ENCODE measurements around the gene RHBG. TPM values are rescaled to one million over a fixed set of nuclear protein-coding genes. Genes with fewer than 3 reads are reported as not detected.

Gene RHBG
- total RNA-seq, 2 experiments from 2014 or later: not detected

DNA sequence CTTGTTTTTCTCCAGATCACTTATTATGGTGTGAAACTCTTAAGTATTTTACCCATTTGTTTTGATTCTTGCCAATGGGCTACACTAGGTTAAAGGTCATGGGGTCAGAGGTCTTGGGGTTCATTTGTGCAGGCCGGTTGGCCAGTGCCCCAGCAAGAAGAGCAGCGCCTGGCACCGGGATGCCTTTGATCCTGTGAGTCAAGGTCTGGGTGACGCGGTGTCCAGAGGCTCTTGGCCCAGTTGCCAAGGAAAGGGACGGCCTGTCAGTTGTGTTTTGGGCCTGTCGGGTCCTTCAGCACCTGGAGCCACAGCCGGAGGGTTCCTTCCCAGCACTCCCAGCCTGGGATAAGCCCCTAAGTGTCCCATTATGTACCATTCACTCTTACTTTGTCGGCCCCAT lies 25.1 kb downstream of the RHBG start:
- Mint-ChIP-seq H3K9me3 (no peaks in the 10 kb centered on the region), H3K36me3 (no peaks in the 10 kb centered on the region), H3K27me3 (peaks cover 22% of the 10 kb centered on the region), H3K4me1 (no peaks in the 10 kb centered on the region), H3K4me3 (no peak overlapping the region), H3K27ac (no peak overlapping the region)
- POLR2A ChIA-PET: interaction anchor here (1.4 kb wide), 1 partner anchor 8 kb away, joined by 4 read pairs; no protein-coding TSS in a partner anchor
- DNase-seq (no peak), ATAC-seq (ENCODE audit: low read depth) (no peak)

DNA sequence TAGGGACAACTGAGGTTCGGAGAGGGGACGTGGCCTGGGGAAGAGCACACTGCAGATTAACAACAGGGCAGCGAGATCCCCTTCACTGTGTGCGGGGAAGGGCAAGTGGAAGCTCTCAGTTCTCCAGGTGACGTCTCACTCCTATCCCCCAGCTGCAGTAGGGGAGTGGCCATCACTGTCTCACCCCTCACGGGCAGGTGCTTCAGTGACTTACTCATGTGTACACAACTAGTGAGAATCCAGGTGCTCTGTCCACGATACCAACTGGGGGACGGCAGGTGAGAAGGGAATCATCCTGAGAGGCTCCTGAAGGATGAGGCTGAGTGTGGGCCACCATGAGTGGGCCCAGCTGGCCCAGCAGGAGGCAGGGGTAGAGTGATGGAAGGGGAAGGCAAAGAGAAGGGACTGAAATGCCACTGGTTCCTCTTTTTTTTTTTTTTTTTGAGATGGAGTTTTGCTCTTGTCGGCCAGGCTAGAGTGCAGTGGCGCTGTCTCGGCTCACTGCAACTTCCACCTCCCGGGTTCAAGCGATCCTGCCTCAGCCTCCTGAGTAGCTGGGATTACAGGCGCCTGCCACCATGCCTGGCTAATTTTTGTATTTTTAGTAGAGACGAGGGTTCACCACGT lies 25.9 kb downstream of the RHBG start:
- Mint-ChIP-seq H3K9me3 (no peaks in the 10 kb centered on the region), H3K36me3 (no peaks in the 10 kb centered on the region), H3K27ac (no peak overlapping the region), H3K4me1 (no peaks in the 10 kb centered on the region), H3K4me3 (no peak overlapping the region), H3K27me3 (peaks cover 14% of the 10 kb centered on the region)
- POLR2A ChIA-PET: interaction anchor here (1.4 kb wide), 1 partner anchor 8 kb away, joined by 4 read pairs; no protein-coding TSS in a partner anchor
- ATAC-seq (ENCODE audit: low read depth) (no peak), DNase-seq (no peak)

DNA sequence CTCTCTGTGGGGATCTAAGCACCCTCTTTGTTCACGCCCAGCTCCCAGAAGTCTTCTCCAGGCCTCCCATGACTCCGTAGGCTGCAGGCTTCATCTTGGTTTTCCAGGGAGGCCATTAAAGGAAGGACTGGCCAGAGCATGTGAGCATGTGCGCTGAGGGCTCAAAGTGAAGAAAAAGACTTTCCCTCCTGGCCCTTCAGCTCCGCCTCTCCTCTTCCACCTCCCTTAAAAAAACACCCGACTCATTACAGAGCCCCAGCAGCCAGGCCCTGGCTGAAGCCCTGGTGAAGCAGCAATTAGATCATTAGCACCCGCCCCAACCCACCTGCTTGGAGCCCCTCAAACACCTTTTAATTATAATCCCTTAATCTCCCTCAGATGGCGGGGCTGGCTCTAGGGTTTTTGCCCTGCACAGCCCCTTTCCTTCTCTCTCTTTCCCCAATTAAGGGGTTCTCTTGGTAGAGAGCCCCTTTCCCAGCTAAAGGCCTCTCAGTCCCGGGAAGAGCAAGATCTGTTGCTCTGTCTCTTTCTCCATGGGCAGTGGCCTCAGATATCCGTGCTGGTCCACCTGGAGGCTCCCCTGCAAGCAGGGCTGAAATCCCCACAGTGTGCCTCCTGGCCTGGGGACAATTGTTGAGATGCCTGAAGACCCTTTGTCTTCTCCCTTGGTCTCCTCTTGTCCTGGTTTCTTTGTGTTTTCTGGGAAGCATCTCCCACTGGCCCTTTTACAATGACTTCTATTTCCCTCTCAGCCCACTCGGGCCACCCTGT lies 30.5 kb downstream of the RHBG start:
- H3K27ac Mint-ChIP-seq: no peak overlapping the region
- ATAC-seq (ENCODE audit: low read depth) (no peak), DNase-seq (no peak)
- H3K4me3 Mint-ChIP-seq: no peak overlapping the region
- no peaks in the 10 kb centered on the region for H3K9me3 Mint-ChIP-seq
- H3K4me1 Mint-ChIP-seq: no peaks in the 10 kb centered on the region
- H3K27me3 Mint-ChIP-seq: peaks cover 18% of the 10 kb centered on the region
- no peaks in the 10 kb centered on the region for H3K36me3 Mint-ChIP-seq
- POLR2A ChIA-PET: interaction anchor here (0.6 kb wide), 1 partner anchor 443 kb away, joined by 3 read pairs; no protein-coding TSS in a partner anchor

DNA sequence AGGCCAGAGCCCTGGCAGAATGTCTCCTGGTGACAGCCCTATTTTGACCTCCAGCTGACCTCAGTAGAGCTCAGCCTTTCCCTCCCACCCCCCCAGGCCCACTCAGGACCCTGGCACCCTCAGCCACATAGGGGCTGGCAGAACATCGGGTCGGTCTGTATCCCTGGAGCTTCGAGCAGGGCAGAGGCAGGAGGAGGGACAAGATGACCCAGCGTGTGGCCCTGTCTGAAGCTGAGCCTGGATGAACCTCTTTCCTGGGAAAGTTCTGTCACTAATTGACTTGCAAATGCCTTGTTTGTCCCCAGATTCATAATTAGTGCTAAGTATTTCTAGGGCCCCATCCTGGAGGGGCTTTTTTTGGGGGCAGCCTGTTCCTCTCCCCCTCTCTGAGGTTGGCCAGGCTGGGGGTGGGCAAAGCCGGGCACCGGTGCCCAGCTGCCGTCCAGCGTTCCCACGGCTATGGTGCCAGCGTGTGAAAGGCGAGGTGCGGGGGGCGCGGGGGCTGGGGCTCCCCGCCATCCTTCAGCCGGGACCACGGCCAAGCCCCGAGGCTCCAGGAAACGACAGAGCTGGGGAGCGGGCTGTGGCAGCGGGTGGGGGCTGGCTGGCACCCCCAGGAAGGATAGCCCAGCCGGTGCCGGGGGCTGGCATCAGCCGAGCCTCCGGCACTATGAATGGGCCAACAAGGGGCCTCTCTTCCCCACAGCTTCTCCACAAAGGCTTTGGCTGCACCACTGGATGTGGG lies 31.4 kb downstream of the RHBG start:
- no peaks in the 10 kb centered on the region for H3K9me3 Mint-ChIP-seq
- H3K4me1 Mint-ChIP-seq: no peaks in the 10 kb centered on the region
- ATAC-seq (ENCODE audit: low read depth) (no peak), DNase-seq (no peak)
- H3K4me3 Mint-ChIP-seq: no peak overlapping the region
- H3K36me3 Mint-ChIP-seq: no peaks in the 10 kb centered on the region
- no peak overlapping the region for H3K27ac Mint-ChIP-seq
- POLR2A ChIA-PET: no interaction called here
- peaks cover 22% of the 10 kb centered on the region for H3K27me3 Mint-ChIP-seq

DNA sequence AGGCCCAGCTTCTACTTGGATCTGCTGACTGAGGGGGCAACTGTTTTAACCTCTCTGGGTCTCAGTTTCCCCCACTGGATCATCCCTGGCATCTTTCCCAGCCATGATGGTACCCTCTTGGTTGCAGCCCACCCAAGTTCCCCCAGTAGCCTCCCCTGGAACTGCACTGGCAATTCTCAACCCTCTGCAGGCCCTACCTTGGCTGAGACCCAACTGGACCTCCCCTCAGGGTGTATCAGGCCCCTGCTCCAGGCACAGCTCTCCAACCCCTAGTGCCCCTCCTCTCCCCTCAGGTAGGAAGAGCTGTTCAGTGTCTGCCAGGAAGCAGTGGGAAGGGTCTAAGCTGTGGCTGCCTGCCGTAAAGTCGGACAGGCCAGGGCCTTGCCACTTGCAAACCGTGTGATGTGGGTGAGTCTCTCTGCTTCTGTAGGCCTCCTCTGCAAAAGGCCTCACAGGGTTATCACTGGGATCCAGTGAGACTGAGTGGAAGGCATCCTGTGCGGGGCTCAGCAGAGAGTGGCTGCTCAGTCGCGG lies 32.1 kb downstream of the RHBG start:
- DNase-seq: no peak
- Mint-ChIP-seq H3K36me3 (no peaks in the 10 kb centered on the region), H3K4me1 (no peaks in the 10 kb centered on the region), H3K9me3 (no peaks in the 10 kb centered on the region), H3K27me3 (peaks cover 26% of the 10 kb centered on the region), H3K4me3 (no peak overlapping the region), H3K27ac (no peak overlapping the region)
- POLR2A ChIA-PET: no interaction called here
- no peak for ATAC-seq (ENCODE audit: low read depth)

DNA sequence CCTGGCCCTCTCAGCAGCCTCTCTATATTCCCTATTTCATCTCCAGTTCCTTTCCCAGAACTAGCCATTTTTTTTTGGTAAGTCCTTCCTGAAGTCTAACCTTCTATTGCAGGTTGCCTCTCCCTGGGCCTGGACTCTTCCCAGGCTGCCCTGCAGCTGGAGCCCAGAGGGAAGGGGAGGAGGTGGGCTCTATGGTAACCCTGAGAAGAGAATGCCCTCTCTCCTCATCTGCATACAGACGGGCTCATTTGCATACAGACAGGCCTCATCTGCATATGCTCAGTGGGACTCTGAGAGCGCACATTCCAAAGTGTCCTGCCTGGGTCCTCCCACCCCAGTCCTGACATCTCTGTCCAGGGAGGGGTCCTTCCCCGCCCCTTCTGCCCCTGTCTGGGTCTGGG lies 32.7 kb downstream of the RHBG start:
- ATAC-seq (ENCODE audit: low read depth): no peak
- Mint-ChIP-seq H3K4me1 (no peaks in the 10 kb centered on the region), H3K36me3 (no peaks in the 10 kb centered on the region), H3K4me3 (no peak overlapping the region), H3K27ac (no peak overlapping the region), H3K9me3 (no peaks in the 10 kb centered on the region), H3K27me3 (peaks cover 28% of the 10 kb centered on the region)
- no peak for DNase-seq
- POLR2A ChIA-PET: no interaction called here

DNA sequence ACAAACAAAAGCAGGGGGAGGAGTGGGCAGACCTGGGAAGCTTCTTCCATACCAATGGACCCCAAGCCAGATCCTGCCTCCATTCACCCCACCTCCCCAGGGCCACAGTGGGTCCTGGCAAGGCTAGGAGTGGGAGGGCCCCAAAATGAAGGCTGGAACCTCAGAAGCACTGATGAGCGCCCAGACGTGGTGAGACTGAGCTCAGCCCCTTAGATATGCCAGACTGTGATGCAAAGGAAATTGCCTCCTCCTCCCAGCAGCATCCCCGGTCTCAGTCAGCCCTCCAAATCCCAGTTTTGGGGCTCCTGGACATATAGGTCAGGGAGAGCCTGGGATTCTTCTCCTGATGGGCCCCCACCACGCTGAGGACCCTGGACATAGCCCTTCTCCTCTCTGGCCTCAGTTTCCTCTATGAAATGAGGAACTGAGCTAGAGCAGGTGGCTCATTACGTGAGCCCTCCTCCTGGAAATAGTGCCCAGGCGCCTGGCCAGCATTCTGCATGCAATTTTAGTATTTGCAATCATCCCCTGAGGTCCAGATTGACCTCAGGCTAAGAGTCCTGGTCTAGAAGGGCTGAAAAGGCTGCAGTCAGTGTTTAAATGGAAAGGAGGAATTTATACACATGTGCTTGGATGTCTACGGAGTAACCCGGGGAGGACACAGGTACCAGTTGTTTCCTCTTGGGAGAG lies 33.5 kb downstream of the RHBG start:
- Mint-ChIP-seq H3K4me3 (no peak overlapping the region), H3K9me3 (no peaks in the 10 kb centered on the region), H3K36me3 (no peaks in the 10 kb centered on the region), H3K27ac (no peak overlapping the region), H3K27me3 (peaks cover 30% of the 10 kb centered on the region), H3K4me1 (no peaks in the 10 kb centered on the region)
- POLR2A ChIA-PET: no interaction called here
- ATAC-seq (ENCODE audit: low read depth): no peak
- no peak for DNase-seq

DNA sequence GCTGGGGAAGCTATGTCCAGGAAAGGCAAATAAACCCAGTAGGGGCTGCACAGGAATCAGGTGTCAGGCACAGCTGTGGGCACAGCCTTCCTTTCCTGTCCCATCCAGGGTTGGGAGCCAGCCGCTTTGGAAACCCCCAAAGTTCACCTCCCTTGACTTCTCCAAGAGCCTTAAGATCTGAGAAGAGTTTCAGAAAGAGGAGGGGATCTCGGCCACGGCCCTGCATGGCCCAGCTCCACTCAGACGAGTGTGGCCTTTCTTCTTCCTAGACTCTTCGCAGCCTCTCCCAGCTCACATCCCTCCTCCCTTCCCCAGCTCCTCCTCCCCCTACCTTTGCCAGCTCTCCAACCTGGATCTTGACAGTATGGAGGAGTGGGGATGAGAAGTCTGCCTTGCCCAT lies 36.7 kb downstream of the RHBG start:
- no peaks in the 10 kb centered on the region for H3K36me3 Mint-ChIP-seq
- ATAC-seq (ENCODE audit: low read depth): no peak
- H3K27me3 Mint-ChIP-seq: peaks cover 30% of the 10 kb centered on the region
- no peak overlapping the region for H3K27ac Mint-ChIP-seq
- no peaks in the 10 kb centered on the region for H3K4me1 Mint-ChIP-seq
- no peak overlapping the region for H3K4me3 Mint-ChIP-seq
- H3K9me3 Mint-ChIP-seq: no peaks in the 10 kb centered on the region
- DNase-seq: no peak
- POLR2A ChIA-PET: interaction anchor here (1.0 kb wide), 1 partner anchor 303 kb away, joined by 3 read pairs; no protein-coding TSS in a partner anchor

DNA sequence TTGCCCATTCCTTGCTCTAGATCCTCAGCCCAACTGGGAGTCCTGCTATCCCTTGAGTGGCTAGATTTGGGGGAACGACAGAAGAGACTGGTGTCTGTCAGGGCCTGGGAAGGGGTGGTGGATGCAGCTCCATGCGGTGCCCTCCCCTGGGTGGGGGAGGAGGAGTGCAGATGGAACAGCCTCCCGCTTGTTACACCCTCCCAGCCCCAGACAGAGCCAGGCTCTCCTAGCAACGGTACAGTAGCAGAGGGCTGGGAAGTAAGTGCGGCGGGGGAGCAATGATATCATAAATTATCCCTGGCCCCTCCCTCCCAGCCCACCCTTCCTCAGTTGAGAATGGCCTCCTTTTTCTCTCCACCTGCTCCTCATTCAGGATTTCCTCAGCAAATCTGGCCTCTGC lies 37.2 kb downstream of the RHBG start:
- H3K27ac Mint-ChIP-seq: no peak overlapping the region
- no peaks in the 10 kb centered on the region for H3K36me3 Mint-ChIP-seq
- POLR2A ChIA-PET: interaction anchor here (1.0 kb wide), 1 partner anchor 304 kb away, joined by 3 read pairs; no protein-coding TSS in a partner anchor
- no peaks in the 10 kb centered on the region for H3K4me1 Mint-ChIP-seq
- H3K27me3 Mint-ChIP-seq: peaks cover 28% of the 10 kb centered on the region
- H3K9me3 Mint-ChIP-seq: no peaks in the 10 kb centered on the region
- no peak overlapping the region for H3K4me3 Mint-ChIP-seq
- no peak for ATAC-seq (ENCODE audit: low read depth)
- DNase-seq: no peak

DNA sequence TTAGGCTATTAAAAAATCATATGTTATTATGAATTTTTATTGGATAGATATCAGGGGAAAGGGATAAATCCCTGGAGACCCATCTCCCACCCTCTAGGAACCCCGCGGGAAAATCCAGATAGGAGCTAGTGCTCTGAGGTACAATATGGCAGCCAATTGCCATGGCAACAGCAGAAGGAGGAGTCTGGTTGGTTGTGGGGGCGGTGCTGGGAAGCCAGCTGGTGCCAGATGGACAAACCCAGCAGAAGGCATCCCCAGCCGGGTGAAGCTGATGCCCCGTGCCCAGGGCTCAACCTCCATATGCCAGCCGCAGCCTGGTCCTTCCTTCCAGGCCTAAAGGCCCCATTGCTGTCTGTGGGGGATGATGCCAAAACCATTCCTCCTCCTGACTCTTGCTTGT lies 38.3 kb downstream of the RHBG start:
- Mint-ChIP-seq H3K27me3 (peaks cover 35% of the 10 kb centered on the region), H3K27ac (no peak overlapping the region), H3K4me3 (no peak overlapping the region), H3K9me3 (no peaks in the 10 kb centered on the region), H3K4me1 (no peaks in the 10 kb centered on the region), H3K36me3 (no peaks in the 10 kb centered on the region)
- POLR2A ChIA-PET: no interaction called here
- ATAC-seq (ENCODE audit: low read depth): no peak
- DNase-seq: no peak

DNA sequence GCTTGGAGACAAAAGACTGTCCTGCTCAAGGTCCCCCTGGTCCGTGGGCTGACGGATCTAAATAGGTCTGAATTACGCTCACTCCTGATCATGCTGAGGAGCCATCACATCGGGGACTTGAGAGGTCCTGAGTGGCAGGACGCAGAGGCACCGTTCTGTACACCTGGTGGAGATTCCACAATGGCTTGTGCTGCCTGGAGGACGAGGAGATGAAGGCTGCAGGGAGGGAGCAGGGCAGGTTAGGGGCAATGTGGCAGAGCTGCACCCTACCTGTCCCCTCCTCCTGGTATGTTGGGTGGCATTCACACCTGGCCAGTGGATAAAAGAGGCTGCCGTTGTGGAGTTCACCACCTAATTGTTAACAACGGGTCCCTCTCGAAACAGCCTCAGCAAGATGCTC lies 38.7 kb downstream of the RHBG start:
- POLR2A ChIA-PET: no interaction called here
- ATAC-seq (ENCODE audit: low read depth) (no peak), DNase-seq (no peak)
- H3K36me3 Mint-ChIP-seq: no peaks in the 10 kb centered on the region
- no peaks in the 10 kb centered on the region for H3K9me3 Mint-ChIP-seq
- H3K27ac Mint-ChIP-seq: no peak overlapping the region
- H3K4me1 Mint-ChIP-seq: no peaks in the 10 kb centered on the region
- no peak overlapping the region for H3K4me3 Mint-ChIP-seq
- peaks cover 34% of the 10 kb centered on the region for H3K27me3 Mint-ChIP-seq

DNA sequence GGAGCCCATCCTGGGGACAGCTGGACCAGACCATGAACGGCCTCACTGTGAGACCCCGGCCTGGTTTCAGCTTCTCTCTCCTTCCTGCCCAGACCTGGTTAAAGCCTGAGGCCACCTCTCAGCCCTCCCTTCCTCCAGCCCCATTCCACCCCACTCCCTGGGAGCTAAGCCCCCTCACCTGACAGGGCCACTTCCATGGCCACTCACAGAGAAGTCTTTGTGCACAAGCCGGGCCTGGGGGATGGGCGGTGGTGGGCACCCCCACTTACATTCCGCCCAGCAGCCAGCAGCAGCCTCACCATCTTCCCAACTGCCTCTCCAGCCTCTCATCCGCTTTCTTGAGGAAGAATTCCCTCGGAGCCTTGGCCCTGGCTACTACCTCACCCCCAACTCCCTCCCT lies 40.4 kb downstream of the RHBG start:
- peaks cover 27% of the 10 kb centered on the region for H3K27me3 Mint-ChIP-seq
- no peaks in the 10 kb centered on the region for H3K4me1 Mint-ChIP-seq
- no peak for ATAC-seq (ENCODE audit: low read depth)
- POLR2A ChIA-PET: no interaction called here
- H3K36me3 Mint-ChIP-seq: no peaks in the 10 kb centered on the region
- H3K9me3 Mint-ChIP-seq: no peaks in the 10 kb centered on the region
- DNase-seq: no peak
- no peak overlapping the region for H3K4me3 Mint-ChIP-seq
- H3K27ac Mint-ChIP-seq: no peak overlapping the region

DNA sequence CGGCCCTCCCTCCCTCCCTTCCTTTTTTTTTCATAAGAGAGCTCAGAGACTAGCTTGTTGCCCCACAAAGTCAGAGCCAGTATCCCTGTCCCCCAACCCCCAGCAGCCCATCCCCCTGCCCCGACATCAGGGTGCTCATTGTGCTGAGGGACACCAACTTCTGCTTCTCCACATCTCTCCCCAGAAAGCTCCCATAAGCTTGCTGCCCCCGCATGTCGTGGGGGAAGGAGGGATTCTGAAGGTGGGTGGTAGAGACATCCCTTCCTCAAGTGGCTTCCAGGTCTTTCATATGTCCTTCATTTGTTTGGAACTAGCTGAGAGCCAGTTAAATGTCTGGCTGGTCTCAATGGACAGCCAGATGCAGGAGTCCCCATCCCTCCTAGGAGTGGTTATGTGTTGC lies 41.2 kb downstream of the RHBG start:
- DNase-seq (no peak), ATAC-seq (ENCODE audit: low read depth) (no peak)
- POLR2A ChIA-PET: no interaction called here
- H3K4me3 Mint-ChIP-seq: no peak overlapping the region
- H3K4me1 Mint-ChIP-seq: no peaks in the 10 kb centered on the region
- H3K9me3 Mint-ChIP-seq: no peaks in the 10 kb centered on the region
- H3K27me3 Mint-ChIP-seq: peaks cover 28% of the 10 kb centered on the region
- no peak overlapping the region for H3K27ac Mint-ChIP-seq
- no peaks in the 10 kb centered on the region for H3K36me3 Mint-ChIP-seq

Measured in activated naive CD8-positive, alpha-beta T cell treated with anti-CD3 and anti-CD28 coated beads, Interleukin-2, amount 10 ng/mL, durations not matched to agents 7 days and 5 days (primary cell).